Stimulated activated CD4-positive, alpha-beta T cell treated with anti-CD3 and anti-CD28 coated beads, Interleukin-12 subunit alpha, Interleukin-12 subunit beta, amount 100 ng/mL, for 4 hours (primary cell): Measurements from ENCODE around the gene USP49.
A peak's percentile ranks its signal among the peaks of the same experiment; 100 is the strongest.
"Not testable (repeated sequence)": the region's sequence is repeated elsewhere in the genome, so short reads cannot be mapped to it uniquely, and the experiment has no call there.

ENCODE experiments used
- DNase-seq: peaks from one replicate; pipeline ENCODE4 v3.0.0-alpha.2; 2020

USP49 gene

DNA sequence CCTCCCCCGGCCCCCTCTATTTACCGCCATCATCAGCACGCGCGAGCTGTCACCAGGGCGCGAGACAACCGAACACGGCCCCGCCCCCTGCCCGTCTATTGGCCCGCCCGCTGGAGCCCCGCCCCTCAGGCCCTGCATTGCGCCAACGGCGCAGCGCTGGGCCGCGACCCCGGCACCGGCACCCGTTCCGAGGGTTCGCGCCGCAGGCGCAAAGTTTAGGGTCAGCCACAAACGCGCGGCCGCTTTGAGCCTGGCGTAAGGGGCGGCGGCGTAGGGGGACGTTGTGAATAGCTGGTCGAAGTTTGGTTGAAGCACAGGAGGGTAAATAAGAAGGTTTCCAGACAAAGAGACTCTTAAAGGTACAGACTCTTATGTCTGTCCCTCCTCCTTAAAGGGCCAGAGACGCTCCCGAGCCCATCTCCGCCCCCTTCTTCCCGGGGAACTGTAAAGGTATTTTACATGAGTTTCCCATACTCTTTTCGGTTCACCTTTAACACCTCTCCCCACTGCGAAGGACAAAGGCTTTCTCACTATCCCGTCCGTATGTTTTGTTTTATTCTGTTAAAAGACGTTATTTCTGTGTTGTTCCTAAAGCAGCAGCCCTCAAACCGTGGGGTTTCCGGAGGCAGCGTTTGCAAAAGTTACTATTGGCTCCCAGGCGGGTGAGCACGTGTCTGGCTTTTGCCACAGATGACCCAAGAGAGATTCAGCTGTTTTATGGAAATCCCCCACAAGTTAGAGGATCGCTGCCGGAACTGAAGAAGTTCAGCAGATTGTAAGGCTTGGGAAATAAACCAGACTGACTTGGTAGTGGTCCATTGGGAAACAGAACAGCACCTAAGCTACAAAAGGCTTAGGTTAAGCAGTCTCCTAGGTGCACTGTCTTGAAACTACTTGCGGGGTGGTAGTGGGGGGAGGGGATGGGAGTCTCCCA lies at the start of gene USP49:
TSS of gene USP49 (minus strand) at position 76 of the 934 bp plus-strand sequence. CDS start 88,392 bp downstream, outside the sequence.
- peak; percentile 96 for DNase-seq

GRCh38 chr6:41943456-41943855 lies 48.3 kb upstream of the USP49 start:
- DNase-seq: no peak

DNA sequence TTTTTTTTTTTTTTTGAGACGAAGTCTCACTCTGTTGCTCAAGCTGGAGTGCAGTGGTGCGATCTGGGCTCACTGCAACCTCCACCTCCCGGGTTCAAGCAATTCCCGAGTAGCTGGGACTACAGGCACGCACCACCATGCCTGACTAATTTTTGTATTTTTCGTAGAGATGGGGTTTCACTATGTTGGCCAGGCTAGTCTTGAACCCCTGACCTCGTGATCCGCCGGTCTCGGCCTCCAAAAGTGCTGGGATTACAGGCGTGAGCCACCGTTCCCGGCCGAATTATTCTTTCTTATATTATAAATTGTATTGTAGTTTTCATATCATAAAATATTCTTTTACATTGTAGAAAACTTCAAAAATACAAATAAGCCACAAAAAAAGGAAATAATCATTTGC lies 47.7 kb upstream of the USP49 start:
- not testable (repeated sequence) for DNase-seq

DNA sequence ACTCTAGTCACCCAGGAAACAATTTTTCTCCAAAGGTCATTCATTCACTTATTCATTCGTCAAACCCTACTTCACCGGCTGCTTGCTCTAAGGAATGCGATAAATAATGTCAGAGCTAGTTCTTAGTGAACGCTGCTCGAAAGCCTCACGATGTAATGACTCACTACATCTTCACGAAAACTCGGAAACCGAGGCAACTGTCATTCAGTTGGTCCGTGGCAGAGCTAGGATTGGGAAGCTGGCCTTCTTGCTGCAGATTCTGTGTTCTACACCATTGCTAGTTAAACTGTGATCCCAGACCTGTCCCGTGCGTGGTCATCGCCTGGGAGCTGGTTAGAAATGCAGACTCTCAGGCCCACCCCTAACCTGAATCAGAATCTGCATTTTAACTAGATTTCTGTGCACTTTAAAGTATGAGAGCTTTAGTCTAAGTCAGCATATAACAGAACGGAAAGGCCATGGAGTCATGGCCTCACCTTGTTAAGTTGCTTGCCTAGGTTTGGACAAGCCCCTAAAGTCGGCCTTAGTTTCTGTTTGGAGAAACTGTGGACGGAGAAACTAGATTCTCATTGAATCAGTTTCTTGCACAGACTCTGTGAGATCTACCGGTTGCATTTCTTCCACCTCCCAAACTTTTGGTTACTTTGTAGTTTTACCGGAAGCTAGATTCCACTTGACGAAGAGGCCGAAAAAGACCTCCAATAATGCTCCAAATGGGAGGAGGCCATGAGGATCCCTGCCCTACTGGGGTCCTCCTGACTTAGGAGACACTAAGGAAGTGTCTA lies 47.1 kb upstream of the USP49 start:
- no peak for DNase-seq

DNA sequence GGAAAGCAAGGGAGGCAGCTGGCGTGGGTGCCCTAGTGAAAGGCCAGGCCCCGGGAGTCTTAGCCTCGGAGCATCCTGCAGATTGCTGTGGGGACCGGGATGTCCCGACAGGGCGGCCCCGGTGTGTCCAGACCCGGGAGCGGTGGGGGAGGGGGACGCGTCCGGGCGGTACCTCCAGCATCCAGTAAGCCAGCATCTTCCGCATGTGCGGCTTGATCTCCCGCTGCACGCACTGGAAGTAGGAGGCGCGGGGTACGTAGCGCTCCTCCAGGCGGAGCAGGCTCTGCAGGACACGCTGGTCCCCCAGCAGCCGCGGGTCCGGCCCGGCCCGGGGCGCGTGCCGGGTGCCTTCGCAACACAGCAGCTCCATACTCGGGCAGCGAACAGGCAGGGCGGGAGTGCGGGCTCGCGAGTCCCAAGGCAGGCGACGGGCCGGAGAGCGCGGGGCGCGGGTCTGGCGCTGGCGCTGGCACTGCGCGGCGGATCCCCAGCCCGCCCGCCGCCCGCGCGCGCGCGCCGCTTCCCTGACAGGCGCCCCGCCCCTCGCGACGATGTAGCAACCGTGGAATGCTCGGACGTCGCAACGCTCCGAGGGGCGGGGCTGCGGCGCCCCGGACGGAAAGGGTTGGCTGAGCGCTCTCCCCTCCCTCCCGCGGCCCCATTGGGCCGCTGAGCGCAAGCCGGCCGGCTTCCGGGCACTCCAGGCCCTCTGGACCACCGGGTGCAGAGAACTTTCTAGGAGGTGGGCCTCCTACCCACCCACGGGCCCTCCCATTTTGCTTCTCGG lies 46.3 kb upstream of the USP49 start, which contains the start of gene CCND3:
TSS of gene CCND3 (minus strand) at position 529 of the 787 bp plus-strand sequence. CDS start at position 370, 159 bp downstream.
- peak; percentile 93 for DNase-seq

GRCh38 chr6:41940759-41941279 lies 45.6 kb upstream of the USP49 start:
- peak; percentile 58 for DNase-seq

DNA sequence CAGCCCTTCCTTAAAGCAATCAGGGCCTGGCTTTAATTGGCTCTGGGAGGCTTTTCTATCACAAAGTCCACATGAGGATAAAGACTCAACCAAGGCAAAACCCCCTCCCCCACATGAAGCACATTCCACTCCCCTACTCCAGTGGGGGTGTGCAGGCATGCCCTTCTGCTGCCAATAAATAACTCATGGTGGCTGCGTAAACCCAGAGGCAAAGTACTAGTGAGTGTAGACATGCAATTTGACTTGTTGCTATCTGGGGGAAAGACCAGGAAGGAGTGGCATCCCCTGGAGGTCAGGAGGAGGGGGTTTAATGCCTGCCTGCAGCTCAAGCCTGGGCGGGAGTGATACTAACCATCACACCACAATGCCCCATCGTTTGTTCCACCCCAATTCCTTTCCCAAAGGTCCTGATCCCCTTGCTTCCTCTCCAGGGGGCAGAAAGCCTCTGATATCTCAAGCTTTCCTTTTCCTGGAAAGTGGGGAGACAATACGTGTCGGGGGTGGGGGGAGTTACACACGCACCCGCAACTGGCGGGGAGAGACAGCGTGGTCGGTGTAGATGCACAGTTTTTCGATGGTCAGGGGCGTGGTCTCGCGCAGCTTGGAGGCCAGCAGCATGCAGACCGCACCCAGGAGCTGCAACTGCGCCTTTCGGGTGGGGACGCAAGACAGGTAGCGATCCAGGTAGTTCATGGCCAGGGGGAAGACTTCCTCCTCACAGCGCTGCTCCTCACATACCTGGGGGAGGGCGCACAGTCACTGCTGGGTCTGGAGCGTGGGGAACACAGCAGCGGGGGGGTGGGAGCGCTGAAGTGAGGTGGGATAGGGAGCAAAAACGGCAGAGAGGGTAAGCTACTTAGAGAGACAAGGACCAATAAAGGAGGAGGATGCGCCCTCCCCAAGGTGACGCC lies 44.9 kb upstream of the USP49 start:
- no peak for DNase-seq

DNA sequence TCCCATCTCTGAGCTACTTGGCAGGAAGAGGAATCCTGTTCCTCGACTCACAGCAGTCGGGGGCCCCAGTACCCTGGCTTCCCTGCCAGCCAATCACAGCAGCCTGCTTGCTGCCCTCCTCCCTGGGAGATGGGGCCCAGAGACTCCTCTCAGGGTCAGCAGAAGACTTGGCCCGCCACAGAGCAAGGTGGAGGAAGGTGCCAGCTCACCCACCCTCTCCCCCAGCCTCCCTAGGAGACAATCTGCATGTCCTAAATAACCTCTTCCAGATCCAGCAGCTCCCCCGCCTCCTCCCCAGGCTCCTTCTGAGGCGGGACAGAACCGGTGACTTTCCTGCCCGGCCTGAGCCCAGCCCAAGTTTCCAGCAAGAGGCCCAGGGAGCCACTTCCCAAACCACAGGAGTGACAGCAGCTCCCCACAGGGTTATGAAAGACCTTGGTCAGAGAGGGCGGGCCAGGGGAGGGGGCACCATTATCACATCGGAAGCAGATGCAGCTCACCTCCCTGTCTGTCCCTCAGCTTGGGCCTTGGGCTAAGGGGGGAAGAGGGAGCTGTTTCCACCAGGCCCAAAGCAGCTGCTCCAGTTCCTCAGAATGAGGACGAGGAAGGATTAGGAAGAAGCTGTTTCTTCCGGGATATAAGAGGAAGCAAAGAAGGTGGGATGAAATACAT lies 44.1 kb upstream of the USP49 start:
- DNase-seq: no peak

GRCh38 chr6:41938590-41939175 lies 43.5 kb upstream of the USP49 start:
- DNase-seq: no peak

DNA sequence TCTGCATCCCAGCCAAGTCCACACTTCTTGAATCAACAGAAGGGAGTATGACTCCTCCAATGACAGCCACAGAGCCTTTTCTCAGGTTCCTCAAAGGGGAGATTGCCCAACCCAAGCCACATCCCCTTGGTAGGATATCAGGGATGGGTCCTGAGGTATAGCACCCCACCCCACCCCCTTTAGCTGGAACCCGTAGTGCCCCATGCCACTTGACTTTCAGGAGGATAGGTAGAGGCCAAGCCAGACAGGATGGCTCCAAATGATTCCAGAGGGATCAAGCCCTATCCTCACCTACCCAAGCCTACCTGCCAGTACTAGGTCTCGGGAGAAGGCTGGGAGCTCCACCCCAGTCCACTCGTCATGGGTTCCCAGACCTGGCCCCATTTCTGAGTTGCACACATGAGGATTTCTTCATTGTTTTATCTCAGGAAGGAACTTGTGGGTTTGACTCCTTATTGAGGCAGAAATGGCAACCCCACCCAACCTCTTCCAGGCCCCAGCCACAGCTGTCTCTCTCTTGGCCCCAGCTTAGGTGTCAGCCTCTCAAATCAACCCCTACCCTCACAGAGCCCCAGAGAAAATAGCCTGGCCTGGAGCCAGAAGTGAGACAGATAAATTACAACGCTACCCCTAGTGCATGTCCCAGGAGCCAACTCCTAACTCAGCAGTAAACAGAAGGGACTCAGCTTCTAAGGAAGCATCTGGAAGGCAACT lies 42.8 kb upstream of the USP49 start:
- DNase-seq: no peak

DNA sequence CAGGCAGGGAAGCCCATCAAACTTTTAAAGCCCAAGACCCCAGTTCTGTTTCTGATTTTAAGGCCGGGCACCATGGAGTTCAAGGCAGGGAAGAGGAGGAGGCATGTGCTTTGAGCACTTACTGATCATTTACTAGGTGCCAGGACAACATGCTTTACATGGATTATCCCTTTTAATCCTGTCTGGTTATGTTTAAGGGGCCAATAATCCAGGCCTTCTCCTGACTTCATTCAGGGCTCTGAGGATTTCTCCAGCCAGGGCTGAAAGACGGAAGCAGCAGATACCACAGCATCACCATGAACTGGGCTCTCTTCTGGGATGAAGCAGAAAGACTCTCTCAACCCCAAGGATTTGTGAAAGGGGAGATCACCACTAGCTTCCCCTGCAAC lies 42.3 kb upstream of the USP49 start:
- DNase-seq: no peak

GRCh38 chr6:41936073-41936837 lies 41.1 kb upstream of the USP49 start:
- peak; percentile 48 for DNase-seq

GRCh38 chr6:41935685-41936072 lies 40.5 kb upstream of the USP49 start:
- no peak for DNase-seq

- DNase-seq: no peak
Measured at GRCh38 chr6:41935193-41935574, 40.0 kb upstream of the USP49 start.

DNA sequence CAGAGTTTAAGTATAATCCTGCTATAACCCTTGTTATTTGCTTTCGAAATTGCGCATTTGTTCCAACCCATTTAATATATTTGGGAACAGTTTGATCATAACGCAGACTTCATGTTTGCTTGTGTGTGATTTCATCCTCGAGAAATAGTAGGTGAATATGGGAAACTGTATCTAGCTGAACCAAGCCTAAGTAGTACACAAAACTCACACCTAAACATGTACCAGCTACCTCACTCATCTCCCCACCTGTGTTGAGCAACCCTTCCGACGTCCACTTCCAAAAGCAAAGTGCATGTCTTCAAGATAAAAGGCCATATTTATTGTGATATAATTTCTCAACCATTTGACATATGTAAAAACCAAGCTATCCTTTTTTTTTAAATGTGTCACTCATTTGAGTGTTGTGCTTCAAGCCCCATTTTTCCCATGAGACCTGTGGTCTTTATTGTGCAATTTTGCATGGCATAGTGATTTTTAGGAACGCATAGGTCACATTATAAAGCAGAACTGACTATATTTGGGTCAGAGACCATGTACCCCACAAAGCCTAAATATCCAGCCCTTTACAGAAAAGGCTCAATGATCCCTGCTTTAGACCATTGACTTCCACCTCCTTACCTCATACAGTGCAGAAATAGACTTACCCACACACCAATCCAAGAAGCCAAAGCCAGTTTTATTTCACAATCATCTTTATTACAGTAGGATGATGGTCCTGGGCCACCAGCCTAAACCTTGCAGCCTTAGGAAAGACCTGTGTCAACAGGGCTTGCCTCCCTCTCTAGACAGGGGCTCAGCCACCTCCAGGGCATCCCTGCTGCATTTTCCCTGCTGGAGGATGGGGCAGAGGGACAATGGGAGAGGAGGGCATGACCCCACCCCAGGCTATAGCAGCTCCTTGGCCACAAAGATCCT lies 39.4 kb upstream of the USP49 start:
- no peak for DNase-seq

- DNase-seq: no peak
Measured at GRCh38 chr6:41932378-41932777, 37.2 kb upstream of the USP49 start.

DNA sequence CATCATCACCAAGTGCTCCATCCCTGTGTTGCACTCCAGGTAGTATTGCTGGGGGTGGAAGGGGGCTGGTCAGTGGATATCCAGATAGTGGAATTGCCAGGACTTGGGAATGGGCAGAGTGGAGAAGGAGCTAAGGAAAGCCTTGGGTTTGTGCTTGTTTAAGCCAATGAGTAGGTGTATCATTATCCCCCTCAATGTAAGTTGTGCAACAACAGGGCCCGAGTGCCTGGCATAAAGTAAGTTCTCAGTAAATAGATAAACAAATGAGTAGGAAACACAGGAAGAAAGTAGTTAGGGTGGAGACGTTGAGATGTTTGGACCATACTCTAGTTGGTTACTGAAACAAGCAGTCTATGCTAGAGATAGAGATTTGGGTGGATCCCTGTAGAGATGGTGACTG lies 36.6 kb upstream of the USP49 start:
- no peak for DNase-seq

- no peak for DNase-seq
Measured at GRCh38 chr6:41929924-41930323, 34.7 kb upstream of the USP49 start.
